Measurements from ENCODE around the gene HOGA1. TPM values are rescaled to one million over a fixed set of nuclear protein-coding genes. Genes with fewer than 3 reads are reported as not detected.

HOGA1 gene
- total and polyA plus RNA-seq, 2 donors (not counting 3 experiments of a cell fraction or from before 2014, with no cell fraction given), result 0.44 to 0.91 TPM

DNA sequence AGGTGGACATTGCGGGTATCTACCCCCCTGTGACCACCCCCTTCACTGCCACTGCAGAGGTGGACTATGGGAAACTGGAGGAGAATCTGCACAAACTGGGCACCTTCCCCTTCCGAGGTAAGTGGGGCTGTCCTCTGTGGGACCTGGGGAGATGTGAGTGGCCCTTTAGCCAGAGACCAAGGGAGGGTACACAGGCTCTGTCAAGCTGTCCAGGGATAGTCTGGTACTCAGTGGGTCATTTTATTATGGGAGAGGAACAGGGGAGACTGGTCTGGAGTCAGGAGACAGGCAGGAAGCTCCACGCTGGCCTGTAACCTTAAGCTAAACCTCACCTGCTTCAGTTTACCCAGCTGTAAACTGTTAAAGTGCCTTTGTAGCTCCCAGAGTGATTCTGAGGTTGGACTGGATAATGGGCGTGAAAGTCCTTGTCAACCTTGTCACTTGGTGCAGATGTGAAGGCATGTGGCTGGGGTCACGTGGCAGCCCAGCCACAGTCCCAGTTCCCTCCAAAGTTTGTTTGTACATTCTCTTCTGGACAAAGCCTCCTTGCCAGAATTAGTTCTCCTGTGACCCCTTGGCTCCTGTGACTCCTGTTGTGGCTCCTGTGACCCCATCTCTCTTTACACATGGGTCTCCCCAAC lies 729 bp downstream of the HOGA1 start:
- CTCF ChIA-PET, result interaction anchor here (1.0 to 2.1 kb wide), 6 partner anchors 9 to 28 kb away, joined by 4 to 11 read pairs (median 8); partner anchors contain the start of gene ANKRD2
- Histone ChIP-seq H3K9me3 (replicated peaks; ENCODE audit: control insufficient read depth, insufficient read depth, low read length) (no peaks in the 10 kb centered on the region), H3K4me1 (ENCODE audit: control insufficient read depth, extremely low read depth, insufficient read depth, low read length) (no peaks in the 10 kb centered on the region), H2AFZ (ENCODE audit: low read depth, low read length) (no peak overlapping the region), H3K36me3 (ENCODE audit: control insufficient read depth in 2 of 2, extremely low read depth in 1 of 2, insufficient read depth in 2 of 2, low read length in 2 of 2) (no peaks in the 10 kb centered on the region), H3K27ac (ENCODE audit: insufficient read depth, low read depth, low read length) (no peak overlapping the region), H3K79me2 (ENCODE audit: control insufficient read depth, insufficient read depth, low read length) (no peaks in the 10 kb centered on the region), H3K9ac (replicated peaks; ENCODE audit: extremely low read depth, insufficient read depth, low read length) (no peak overlapping the region), H4K20me1 (replicated peaks; ENCODE audit: control insufficient read depth, extremely low read depth, insufficient read depth, low read length) (no peaks in the 10 kb centered on the region), H3K27me3 (ENCODE audit: control insufficient read depth in 2 of 2, insufficient read depth in 2 of 2, low read length in 2 of 2) (no peaks in the 10 kb centered on the region), H3K4me2 (ENCODE audit: insufficient read depth, low read length) (no peak overlapping the region), H3K4me3 (replicated peaks in 1 of 3; ENCODE audit: insufficient read depth in 1 of 3, low read depth in 1 of 3, low read length in 3 of 3) (no peak overlapping the region), H3K9me1 (replicated peaks; ENCODE audit: control insufficient read depth, extremely low read depth, insufficient read depth, low read length) (no peaks in the 10 kb centered on the region)
- dilution Hi-C loops (cut with MboI; ENCODE audit: extremely low pct_ligation_motif_present, low sequenced_read_pairs) (no loop called here), intact Hi-C loops (cut with micrococcal nuclease) (loop anchor here (1.0 kb wide), 1 partner anchor 11 kb away; no protein-coding TSS in a partner anchor)
- FAIRE-seq, result no peak
- no peak for TF ChIP-seq GATA2 (IDR thresholded peaks at IDR 0.05; ENCODE audit: insufficient read depth, insufficient read length, low read depth, low read length)
- no peak for TF ChIP-seq JUN (IDR thresholded peaks at IDR 0.05; ENCODE audit: borderline replicate concordance, insufficient read depth, insufficient read length, low read depth)
- no peak for TF ChIP-seq MYC (IDR thresholded peaks at IDR 0.05; ENCODE audit: low read depth, low read length)
- TF ChIP-seq FOS (IDR thresholded peaks at IDR 0.05; ENCODE audit: borderline replicate concordance, insufficient read depth, low read length), result no peak
- no peak for DNase-seq (ENCODE audit: low read depth, low spot score)
- POLR2A ChIA-PET, result no interaction called here
- no TSS peak for BruUV-seq (replicated peaks)

DNA sequence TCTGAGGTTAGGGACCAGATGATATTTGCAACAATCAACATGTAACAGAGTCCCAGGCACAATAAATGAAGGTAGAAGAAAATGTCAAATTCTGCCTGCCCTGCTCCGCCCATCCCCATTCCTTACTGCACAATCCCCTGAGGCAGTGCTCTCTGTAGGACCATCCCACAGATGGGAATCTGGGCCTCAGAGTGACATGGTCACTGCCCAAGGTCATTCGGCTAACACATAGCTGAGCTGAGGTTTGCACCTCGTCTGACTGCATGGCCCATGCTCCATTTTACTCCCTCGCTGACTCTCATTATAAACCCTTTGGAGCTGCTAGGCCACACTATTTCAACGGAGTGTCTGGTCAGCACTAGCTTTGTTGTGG lies 1.2 kb downstream of the HOGA1 start:
- intact Hi-C loops (cut with micrococcal nuclease) (no loop called here), dilution Hi-C loops (cut with MboI; ENCODE audit: extremely low pct_ligation_motif_present, low sequenced_read_pairs) (no loop called here)
- no TSS peak for BruUV-seq (replicated peaks)
- H2AFZ ChIP-seq (ENCODE audit: low read depth, low read length), result no peak overlapping the region
- no peaks in the 10 kb centered on the region for H3K27me3 ChIP-seq (ENCODE audit: control insufficient read depth in 2 of 2, insufficient read depth in 2 of 2, low read length in 2 of 2)
- no peaks in the 10 kb centered on the region for H3K79me2 ChIP-seq (ENCODE audit: control insufficient read depth, insufficient read depth, low read length)
- POLR2A ChIA-PET, result no interaction called here
- H3K9ac ChIP-seq (replicated peaks; ENCODE audit: extremely low read depth, insufficient read depth, low read length), result no peak overlapping the region
- no peak overlapping the region for H3K4me3 ChIP-seq (replicated peaks in 1 of 3; ENCODE audit: insufficient read depth in 1 of 3, low read depth in 1 of 3, low read length in 3 of 3)
- H3K27ac ChIP-seq (ENCODE audit: insufficient read depth, low read depth, low read length), result no peak overlapping the region
- no peaks in the 10 kb centered on the region for H3K4me1 ChIP-seq (ENCODE audit: control insufficient read depth, extremely low read depth, insufficient read depth, low read length)
- H3K9me3 ChIP-seq (replicated peaks; ENCODE audit: control insufficient read depth, insufficient read depth, low read length), result no peaks in the 10 kb centered on the region
- H3K4me2 ChIP-seq (ENCODE audit: insufficient read depth, low read length), result no peak overlapping the region
- no peak for DNase-seq (ENCODE audit: low read depth, low spot score)
- no peaks in the 10 kb centered on the region for H4K20me1 ChIP-seq (replicated peaks; ENCODE audit: control insufficient read depth, extremely low read depth, insufficient read depth, low read length)
- no peak for FAIRE-seq
- H3K36me3 ChIP-seq (ENCODE audit: control insufficient read depth in 2 of 2, extremely low read depth in 1 of 2, insufficient read depth in 2 of 2, low read length in 2 of 2), result no peaks in the 10 kb centered on the region
- no peak for TF ChIP-seq MYC (IDR thresholded peaks at IDR 0.05; ENCODE audit: low read depth, low read length)
- no peak for TF ChIP-seq MAX (IDR thresholded peaks at IDR 0.05; ENCODE audit: insufficient read depth, insufficient read length)
- TF ChIP-seq POLR2A (IDR thresholded peaks at IDR 0.05; ENCODE audit: low read depth, low read length), result no peak
- TF ChIP-seq FOS (IDR thresholded peaks at IDR 0.05; ENCODE audit: borderline replicate concordance, insufficient read depth, low read length), result no peak
- no peak for TF ChIP-seq JUN (IDR thresholded peaks at IDR 0.05; ENCODE audit: borderline replicate concordance, insufficient read depth, insufficient read length, low read depth)
- TF ChIP-seq CTCF (IDR thresholded peaks at IDR 0.05; ENCODE audit: extremely low read depth in 1 of 2, insufficient read depth in 1 of 2, low read depth in 1 of 2, low read length in 2 of 2), result no peak
- TF ChIP-seq POLR2AphosphoS5 (IDR thresholded peaks at IDR 0.05; ENCODE audit: insufficient read depth, low read depth, low read length), result no peak
- no peak for TF ChIP-seq GATA2 (IDR thresholded peaks at IDR 0.05; ENCODE audit: insufficient read depth, insufficient read length, low read depth, low read length)
- no peak for TF ChIP-seq EZH2 (IDR thresholded peaks at IDR 0.05; ENCODE audit: borderline replicate concordance, low read depth, low read length, severe bottlenecking)
- CTCF ChIA-PET, result interaction anchor here (0.8 to 2.0 kb wide), 7 partner anchors 10 to 29 kb away, joined by 3 to 10 read pairs (median 5); partner anchors contain the start of gene ANKRD2
- H3K9me1 ChIP-seq (replicated peaks; ENCODE audit: control insufficient read depth, extremely low read depth, insufficient read depth, low read length), result no peaks in the 10 kb centered on the region
